ENCODE results near the gene CUZD1.
"Not testable (repeated sequence)": the region's sequence is repeated elsewhere in the genome, so short reads cannot be mapped to it uniquely, and the experiment has no call there.

CUZD1 gene

GRCh38 chr10:122871947-122872346 is 26.3 kb upstream of the CUZD1 start:
- H3K9me3 ChIP-seq (ENCODE audit: control insufficient read depth, insufficient read depth, low read length); H3K27ac ChIP-seq (ENCODE audit: low read depth, low read length); H3K36me3 ChIP-seq (ENCODE audit: control insufficient read depth, insufficient read depth, low read length); H3K9ac ChIP-seq (ENCODE audit: low read depth, low read length); H3K4me3 ChIP-seq (ENCODE audit: low read depth, low read length); H3K27me3 ChIP-seq (ENCODE audit: control insufficient read depth, insufficient read depth, low read length): not testable (repeated sequence)
- H3K4me1 ChIP-seq (ENCODE audit: control insufficient read depth, insufficient read depth, low read length), result peaks cover 38% of the 10 kb centered on the region

GRCh38 chr10:122868768-122869167 is 23.1 kb upstream of the CUZD1 start:
- H3K9ac ChIP-seq (ENCODE audit: low read depth, low read length); H3K27ac ChIP-seq (ENCODE audit: low read depth, low read length); H3K4me1 ChIP-seq (ENCODE audit: control insufficient read depth, insufficient read depth, low read length); H3K4me3 ChIP-seq (ENCODE audit: low read depth, low read length); H3K27me3 ChIP-seq (ENCODE audit: control insufficient read depth, insufficient read depth, low read length); H3K36me3 ChIP-seq (ENCODE audit: control insufficient read depth, insufficient read depth, low read length): not testable (repeated sequence)
- peaks cover 12% of the 10 kb centered on the region for H3K9me3 ChIP-seq (ENCODE audit: control insufficient read depth, insufficient read depth, low read length)

- H3K36me3 ChIP-seq (ENCODE audit: control insufficient read depth, insufficient read depth, low read length); H3K27me3 ChIP-seq (ENCODE audit: control insufficient read depth, insufficient read depth, low read length); H3K4me3 ChIP-seq (ENCODE audit: low read depth, low read length); H3K27ac ChIP-seq (ENCODE audit: low read depth, low read length); H3K9ac ChIP-seq (ENCODE audit: low read depth, low read length); H3K4me1 ChIP-seq (ENCODE audit: control insufficient read depth, insufficient read depth, low read length): not testable (repeated sequence)
- H3K9me3 ChIP-seq (ENCODE audit: control insufficient read depth, insufficient read depth, low read length), result peaks cover 12% of the 10 kb centered on the region
These were observed 21.3 kb upstream of the CUZD1 start for GRCh38 chr10:122866757-122867482.

GRCh38 chr10:122864901-122865300 is 19.2 kb upstream of the CUZD1 start:
- no peak overlapping the region for H3K27ac ChIP-seq (ENCODE audit: low read depth, low read length)
- no peaks in the 10 kb centered on the region for H3K27me3 ChIP-seq (ENCODE audit: control insufficient read depth, insufficient read depth, low read length)
- no peaks in the 10 kb centered on the region for H3K4me1 ChIP-seq (ENCODE audit: control insufficient read depth, insufficient read depth, low read length)
- H3K4me3 ChIP-seq (ENCODE audit: low read depth, low read length), result no peak overlapping the region
- no peak overlapping the region for H3K9ac ChIP-seq (ENCODE audit: low read depth, low read length)
- H3K36me3 ChIP-seq (ENCODE audit: control insufficient read depth, insufficient read depth, low read length), result no peaks in the 10 kb centered on the region
- H3K9me3 ChIP-seq (ENCODE audit: control insufficient read depth, insufficient read depth, low read length), result peaks cover 12% of the 10 kb centered on the region

GRCh38 chr10:122864194-122864592 is 18.5 kb upstream of the CUZD1 start:
- Histone ChIP-seq H3K4me3 (ENCODE audit: low read depth, low read length) (no peak overlapping the region), H3K9me3 (ENCODE audit: control insufficient read depth, insufficient read depth, low read length) (peaks cover 12% of the 10 kb centered on the region), H3K27ac (ENCODE audit: low read depth, low read length) (no peak overlapping the region)

GRCh38 chr10:122863216-122864193 is 17.8 kb upstream of the CUZD1 start:
- Histone ChIP-seq H3K9ac (ENCODE audit: low read depth, low read length) (no peak overlapping the region), H3K4me1 (ENCODE audit: control insufficient read depth, insufficient read depth, low read length) (no peaks in the 10 kb centered on the region), H3K27me3 (ENCODE audit: control insufficient read depth, insufficient read depth, low read length) (no peaks in the 10 kb centered on the region), H3K4me3 (ENCODE audit: low read depth, low read length) (no peak overlapping the region), H3K9me3 (ENCODE audit: control insufficient read depth, insufficient read depth, low read length) (peaks cover 12% of the 10 kb centered on the region), H3K27ac (ENCODE audit: low read depth, low read length) (no peak overlapping the region), H3K36me3 (ENCODE audit: control insufficient read depth, insufficient read depth, low read length) (no peaks in the 10 kb centered on the region)

More at GRCh38 chr10:122864194-122864592, 18.5 kb upstream of the CUZD1 start:
- no peak overlapping the region for H3K9ac ChIP-seq (ENCODE audit: low read depth, low read length)
- H3K27me3 ChIP-seq (ENCODE audit: control insufficient read depth, insufficient read depth, low read length), result no peaks in the 10 kb centered on the region
- no peaks in the 10 kb centered on the region for H3K4me1 ChIP-seq (ENCODE audit: control insufficient read depth, insufficient read depth, low read length)
- no peaks in the 10 kb centered on the region for H3K36me3 ChIP-seq (ENCODE audit: control insufficient read depth, insufficient read depth, low read length)

- Histone ChIP-seq H3K9me3 (ENCODE audit: control insufficient read depth, insufficient read depth, low read length) (peaks cover 8% of the 10 kb centered on the region), H3K4me3 (ENCODE audit: low read depth, low read length) (no peak overlapping the region), H3K27ac (ENCODE audit: low read depth, low read length) (no peak overlapping the region), H3K9ac (ENCODE audit: low read depth, low read length) (no peak overlapping the region), H3K27me3 (ENCODE audit: control insufficient read depth, insufficient read depth, low read length) (no peaks in the 10 kb centered on the region), H3K4me1 (ENCODE audit: control insufficient read depth, insufficient read depth, low read length) (no peaks in the 10 kb centered on the region), H3K36me3 (ENCODE audit: control insufficient read depth, insufficient read depth, low read length) (no peaks in the 10 kb centered on the region)
These were observed 16.1 kb upstream of the CUZD1 start for GRCh38 chr10:122861711-122862161.

GRCh38 chr10:122859527-122859926 is 13.9 kb upstream of the CUZD1 start:
- H3K9ac ChIP-seq (ENCODE audit: low read depth, low read length), result no peak overlapping the region
- H3K27me3 ChIP-seq (ENCODE audit: control insufficient read depth, insufficient read depth, low read length), result no peaks in the 10 kb centered on the region
- no peaks in the 10 kb centered on the region for H3K4me1 ChIP-seq (ENCODE audit: control insufficient read depth, insufficient read depth, low read length)
- no peak overlapping the region for H3K4me3 ChIP-seq (ENCODE audit: low read depth, low read length)
- H3K27ac ChIP-seq (ENCODE audit: low read depth, low read length), result no peak overlapping the region
- H3K9me3 ChIP-seq (ENCODE audit: control insufficient read depth, insufficient read depth, low read length), result no peaks in the 10 kb centered on the region
- no peaks in the 10 kb centered on the region for H3K36me3 ChIP-seq (ENCODE audit: control insufficient read depth, insufficient read depth, low read length)

GRCh38 chr10:122858042-122858441 is 12.4 kb upstream of the CUZD1 start:
- H3K36me3 ChIP-seq (ENCODE audit: control insufficient read depth, insufficient read depth, low read length); H3K9ac ChIP-seq (ENCODE audit: low read depth, low read length); H3K9me3 ChIP-seq (ENCODE audit: control insufficient read depth, insufficient read depth, low read length); H3K4me1 ChIP-seq (ENCODE audit: control insufficient read depth, insufficient read depth, low read length); H3K27me3 ChIP-seq (ENCODE audit: control insufficient read depth, insufficient read depth, low read length); H3K4me3 ChIP-seq (ENCODE audit: low read depth, low read length); H3K27ac ChIP-seq (ENCODE audit: low read depth, low read length): not testable (repeated sequence)

- H3K4me3 ChIP-seq (ENCODE audit: low read depth, low read length), result no peak overlapping the region
- H3K9ac ChIP-seq (ENCODE audit: low read depth, low read length), result no peak overlapping the region
- H3K9me3 ChIP-seq (ENCODE audit: control insufficient read depth, insufficient read depth, low read length), result no peaks in the 10 kb centered on the region
- no peaks in the 10 kb centered on the region for H3K4me1 ChIP-seq (ENCODE audit: control insufficient read depth, insufficient read depth, low read length)
- H3K27me3 ChIP-seq (ENCODE audit: control insufficient read depth, insufficient read depth, low read length), result no peaks in the 10 kb centered on the region
- H3K27ac ChIP-seq (ENCODE audit: low read depth, low read length), result no peak overlapping the region
- no peaks in the 10 kb centered on the region for H3K36me3 ChIP-seq (ENCODE audit: control insufficient read depth, insufficient read depth, low read length)
These were observed 11.2 kb upstream of the CUZD1 start for GRCh38 chr10:122856902-122857301.

GRCh38 chr10:122855745-122856144 is 10.1 kb upstream of the CUZD1 start:
- H3K36me3 ChIP-seq (ENCODE audit: control insufficient read depth, insufficient read depth, low read length), result no peaks in the 10 kb centered on the region
- H3K4me3 ChIP-seq (ENCODE audit: low read depth, low read length), result no peak overlapping the region
- no peaks in the 10 kb centered on the region for H3K27me3 ChIP-seq (ENCODE audit: control insufficient read depth, insufficient read depth, low read length)
- H3K4me1 ChIP-seq (ENCODE audit: control insufficient read depth, insufficient read depth, low read length), result no peaks in the 10 kb centered on the region
- H3K9me3 ChIP-seq (ENCODE audit: control insufficient read depth, insufficient read depth, low read length), result no peaks in the 10 kb centered on the region
- no peak overlapping the region for H3K27ac ChIP-seq (ENCODE audit: low read depth, low read length)
- no peak overlapping the region for H3K9ac ChIP-seq (ENCODE audit: low read depth, low read length)

All from HUES48 (cell line).